Fibroblast of peridontal ligament (primary cell): ENCODE results near the gene PTPRT.
"Not testable (repeated sequence)": the region's sequence is repeated elsewhere in the genome, so short reads cannot be mapped to it uniquely, and the experiment has no call there.

Experiments used
- DNase-seq: peaks from one replicate; pipeline ENCODE4 v3.0.0-alpha.2; 2010; ENCODE audit errors: extremely low read depth

Gene PTPRT

DNA sequence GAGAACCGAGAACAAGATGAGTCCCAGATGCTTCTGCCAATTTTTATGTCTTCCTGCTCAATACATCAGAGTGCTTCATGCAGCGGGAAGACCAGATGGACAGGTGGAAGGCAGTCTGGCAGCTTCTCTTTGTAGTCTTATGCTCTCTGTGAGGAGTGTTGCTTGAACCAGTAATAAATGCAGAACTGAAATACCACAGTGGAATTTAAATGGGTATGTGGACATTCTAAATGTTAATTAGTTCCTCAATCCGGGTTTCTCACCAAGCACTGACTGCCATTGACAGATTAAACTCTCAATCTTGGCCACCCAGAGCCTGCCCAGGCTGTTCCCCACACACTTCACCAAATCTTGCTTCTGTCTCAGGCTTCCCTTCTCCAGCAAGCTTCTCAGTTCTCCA is 876.0 kb downstream of the PTPRT start:
- DNase-seq = no peak

- no peak for DNase-seq
Measured at GRCh38 chr20:42309050-42309449, 880.7 kb downstream of the PTPRT start.

GRCh38 chr20:42308171-42308570 is 881.5 kb downstream of the PTPRT start:
- DNase-seq = no peak

GRCh38 chr20:42295592-42295991 is 894.1 kb downstream of the PTPRT start:
- no peak for DNase-seq

DNA sequence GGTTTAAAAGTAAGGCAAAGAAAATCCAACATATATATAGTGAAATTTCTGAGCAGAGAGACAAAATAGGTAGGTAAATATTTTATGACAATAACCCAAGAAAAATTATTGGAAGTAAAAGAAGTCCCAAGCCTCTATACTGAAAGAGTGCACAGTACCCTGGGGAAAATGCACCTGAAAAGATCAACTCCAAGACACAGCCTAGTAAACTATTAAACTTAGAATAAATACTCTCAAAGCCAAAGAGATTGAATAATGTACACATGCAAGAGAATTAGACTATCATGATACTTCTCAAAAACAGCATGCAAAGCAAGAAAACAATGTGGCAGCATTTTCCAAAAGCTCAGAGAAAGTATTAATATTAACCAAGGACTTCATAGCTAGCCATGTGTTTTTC is 894.7 kb downstream of the PTPRT start:
- no peak for DNase-seq

GRCh38 chr20:42281801-42282200 is 907.9 kb downstream of the PTPRT start:
- DNase-seq = no peak

DNA sequence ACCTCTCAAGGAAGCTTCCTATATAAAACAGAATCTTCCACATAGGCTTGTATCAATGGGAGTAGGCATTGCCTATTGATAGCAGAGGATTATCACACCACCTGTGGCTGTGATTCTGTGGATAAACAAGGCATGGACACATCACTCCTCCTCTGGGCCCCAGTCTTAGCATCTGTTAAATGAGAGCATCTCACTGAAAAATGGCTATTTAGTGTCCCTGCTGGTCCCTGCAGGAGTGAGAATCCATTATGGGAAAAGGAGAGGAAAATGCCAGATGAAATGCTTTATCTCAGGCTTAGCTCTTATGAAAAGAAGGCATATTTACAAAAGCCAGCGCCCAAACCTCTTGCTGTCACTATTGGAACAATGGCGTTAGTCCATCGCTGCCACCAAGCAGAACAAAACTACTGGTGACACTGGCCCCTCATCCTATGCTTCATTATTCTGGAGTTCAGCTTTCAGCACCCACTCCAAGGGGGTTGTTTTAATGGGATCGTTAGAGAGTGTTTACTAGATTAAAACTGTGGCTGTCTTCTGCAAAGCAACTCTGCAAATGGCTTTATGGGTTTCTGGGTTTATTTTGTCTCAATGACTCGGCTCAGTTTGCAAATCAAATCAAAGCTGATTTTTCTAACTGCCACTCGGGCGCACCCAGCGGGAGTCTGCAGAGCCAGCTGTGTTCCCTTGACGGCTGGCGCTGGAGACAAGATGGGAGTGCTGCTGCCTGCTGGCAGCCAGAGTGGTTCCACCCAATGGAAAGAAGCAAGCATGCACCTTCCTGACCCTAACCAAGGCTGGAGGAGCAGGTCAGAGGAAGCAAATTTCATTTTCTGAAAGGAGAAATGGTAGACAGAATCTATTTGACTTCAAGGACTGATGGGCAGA is 912.7 kb downstream of the PTPRT start:
- no peak for DNase-seq

GRCh38 chr20:42274986-42275385 is 914.7 kb downstream of the PTPRT start:
- DNase-seq = no peak

- no peak for DNase-seq
Measured at GRCh38 chr20:42272516-42272915, 917.2 kb downstream of the PTPRT start.

DNA sequence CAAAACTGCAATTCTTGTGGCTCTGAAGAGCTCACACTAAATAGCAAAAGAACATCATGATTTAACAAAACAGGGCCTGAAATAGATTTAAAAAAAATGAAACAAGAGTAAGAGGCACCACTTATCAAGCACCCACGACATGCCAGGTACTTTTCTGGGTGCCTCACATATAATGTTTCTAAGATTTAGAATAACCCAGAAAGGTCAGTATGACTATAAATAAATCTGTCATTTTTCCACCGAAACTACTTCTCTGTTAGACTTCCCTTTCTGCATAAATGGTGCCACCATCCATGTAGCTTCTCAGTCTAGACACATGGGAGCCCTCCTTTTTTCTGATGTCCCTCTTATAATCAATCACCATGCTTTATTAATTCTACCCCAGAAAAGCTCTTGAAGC is 919.2 kb downstream of the PTPRT start:
- DNase-seq = no peak

GRCh38 chr20:42267793-42268384 is 921.8 kb downstream of the PTPRT start:
- DNase-seq = no peak

DNA sequence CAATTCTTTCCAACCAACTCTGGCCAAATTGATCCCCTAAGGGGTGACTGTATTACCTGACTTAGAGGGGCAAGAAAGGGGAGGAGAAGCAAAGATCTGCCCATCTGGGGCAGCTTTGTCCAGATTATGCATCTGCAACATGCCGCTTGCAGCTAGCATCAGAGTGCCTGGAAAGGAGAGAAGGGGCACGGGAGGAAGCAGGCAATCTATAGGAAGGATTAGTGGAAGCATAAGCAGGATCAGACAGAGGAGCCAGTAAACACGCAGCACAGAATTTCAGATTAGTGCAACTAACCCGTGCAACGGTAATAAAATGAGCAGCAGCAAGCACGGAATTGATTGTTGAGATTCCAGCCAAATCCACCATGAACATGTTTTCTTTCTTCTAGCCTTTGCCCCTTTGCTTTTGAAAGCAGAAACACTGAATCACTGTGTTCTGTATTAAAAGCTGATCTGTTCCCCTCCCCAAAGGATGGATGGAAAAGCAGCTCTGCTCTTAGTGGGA is 927.9 kb downstream of the PTPRT start:
- no peak for DNase-seq

DNA sequence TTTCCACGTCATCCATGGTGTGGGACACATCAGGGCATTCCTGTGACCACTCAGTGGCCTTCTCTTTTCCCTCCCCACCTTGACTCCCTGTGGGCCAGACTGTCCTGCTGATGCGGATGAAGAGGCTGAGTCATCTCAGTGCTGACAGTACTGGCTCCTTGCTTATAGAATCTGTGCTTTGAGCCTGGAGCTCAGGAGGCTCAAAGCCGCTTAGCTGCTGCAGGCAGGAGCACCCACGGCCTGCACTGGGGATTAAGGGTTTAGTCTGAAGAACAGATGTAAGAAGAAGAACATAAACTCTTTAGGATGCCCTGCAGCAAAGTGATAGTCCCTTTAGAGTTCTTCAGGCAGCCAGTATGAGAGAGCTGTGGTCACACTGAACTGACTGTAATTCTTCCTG is 929.5 kb downstream of the PTPRT start:
- DNase-seq = no peak

DNA sequence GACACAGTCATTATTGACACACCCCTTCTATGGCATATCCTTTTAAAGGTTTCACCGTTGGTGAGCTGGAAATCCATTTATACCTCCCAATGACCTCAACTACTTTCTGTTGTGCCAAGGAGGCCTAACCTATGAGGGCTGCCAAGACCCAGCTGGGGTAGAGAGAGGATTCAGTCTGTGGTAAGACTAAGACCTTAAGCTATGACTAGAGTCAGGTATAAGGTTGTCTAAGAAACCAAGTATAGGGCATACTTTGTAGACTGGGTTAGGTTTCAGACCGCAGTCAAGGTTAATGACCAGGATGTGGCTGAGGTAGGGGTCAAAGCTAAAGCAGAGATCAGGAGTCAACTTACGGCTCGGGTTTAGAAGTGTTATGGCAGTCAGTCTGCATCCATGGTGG is 930.3 kb downstream of the PTPRT start:
- no peak for DNase-seq

DNA sequence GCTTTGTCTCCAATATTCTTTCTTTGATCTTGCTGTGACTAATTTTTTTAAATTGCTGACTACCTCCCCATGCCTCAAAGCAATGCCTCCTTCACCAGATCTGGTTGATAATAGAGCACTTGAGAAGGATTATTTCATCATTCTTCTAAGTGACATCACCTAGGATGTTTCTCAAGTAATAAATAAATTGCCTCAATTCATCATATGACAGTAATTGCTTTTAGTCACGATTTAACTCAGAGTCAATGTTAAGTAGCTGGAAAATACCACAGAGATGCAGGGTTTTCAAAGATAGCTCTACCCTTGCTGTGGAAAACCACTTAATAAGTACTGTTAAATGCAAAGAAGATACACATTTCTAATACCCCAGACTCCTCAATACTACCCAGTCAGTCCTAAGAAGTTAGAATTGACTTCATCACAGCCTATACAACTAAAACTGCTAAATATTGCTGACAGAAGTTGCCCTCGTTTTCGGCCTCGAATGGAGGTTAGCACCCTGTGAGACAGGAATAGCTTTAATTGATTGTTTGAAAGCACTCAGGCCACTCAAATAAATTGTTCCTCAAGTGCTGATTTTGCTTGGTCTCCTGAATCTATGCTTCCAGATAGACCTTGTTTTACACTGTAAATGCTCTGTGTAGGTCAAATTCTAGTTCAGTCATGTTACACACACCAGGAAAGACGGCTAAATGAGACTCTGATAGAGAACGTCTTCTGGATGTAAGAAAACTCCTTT is 931.0 kb downstream of the PTPRT start:
- no peak for DNase-seq

DNA sequence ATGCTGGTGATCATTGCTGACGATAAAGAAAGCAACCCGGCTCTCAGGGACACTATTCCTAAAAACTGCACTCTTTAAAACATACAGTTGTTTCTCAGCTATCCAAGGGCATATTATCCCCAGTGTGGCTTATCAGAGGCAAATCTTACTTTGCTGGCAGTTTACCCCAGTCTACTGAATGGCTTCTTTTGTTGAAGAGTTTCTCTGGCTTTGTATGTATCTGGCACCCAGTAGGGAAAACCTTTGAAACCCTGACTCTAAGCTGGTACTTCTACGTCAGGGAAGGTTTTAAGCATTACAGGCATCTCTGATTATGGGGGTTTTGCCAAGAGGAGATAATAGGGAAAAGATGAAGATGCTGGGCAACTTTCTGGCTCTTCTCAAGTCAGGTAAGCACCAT is 933.9 kb downstream of the PTPRT start:
- DNase-seq = no peak

DNA sequence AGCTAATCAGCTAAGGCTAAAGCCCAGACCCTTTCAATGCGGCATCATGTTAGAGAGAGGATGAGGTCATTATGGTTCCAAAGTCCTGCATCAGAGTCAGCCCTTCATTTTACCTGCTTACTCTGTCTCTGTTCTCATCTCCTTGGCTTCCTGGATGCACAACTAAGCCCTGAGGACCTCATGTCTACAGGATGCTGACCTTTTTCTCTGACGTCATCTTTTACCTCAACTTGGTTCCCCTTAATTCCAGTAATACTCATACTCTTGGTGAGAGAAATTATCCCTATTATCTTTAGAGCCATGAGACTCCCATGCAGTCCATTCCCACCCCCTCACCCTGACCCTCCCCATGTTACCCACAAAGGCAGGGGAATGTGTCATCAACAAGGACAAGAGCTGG is 935.0 kb downstream of the PTPRT start:
- no peak for DNase-seq

GRCh38 chr20:42252116-42252515 is 937.6 kb downstream of the PTPRT start:
- DNase-seq = no peak

DNA sequence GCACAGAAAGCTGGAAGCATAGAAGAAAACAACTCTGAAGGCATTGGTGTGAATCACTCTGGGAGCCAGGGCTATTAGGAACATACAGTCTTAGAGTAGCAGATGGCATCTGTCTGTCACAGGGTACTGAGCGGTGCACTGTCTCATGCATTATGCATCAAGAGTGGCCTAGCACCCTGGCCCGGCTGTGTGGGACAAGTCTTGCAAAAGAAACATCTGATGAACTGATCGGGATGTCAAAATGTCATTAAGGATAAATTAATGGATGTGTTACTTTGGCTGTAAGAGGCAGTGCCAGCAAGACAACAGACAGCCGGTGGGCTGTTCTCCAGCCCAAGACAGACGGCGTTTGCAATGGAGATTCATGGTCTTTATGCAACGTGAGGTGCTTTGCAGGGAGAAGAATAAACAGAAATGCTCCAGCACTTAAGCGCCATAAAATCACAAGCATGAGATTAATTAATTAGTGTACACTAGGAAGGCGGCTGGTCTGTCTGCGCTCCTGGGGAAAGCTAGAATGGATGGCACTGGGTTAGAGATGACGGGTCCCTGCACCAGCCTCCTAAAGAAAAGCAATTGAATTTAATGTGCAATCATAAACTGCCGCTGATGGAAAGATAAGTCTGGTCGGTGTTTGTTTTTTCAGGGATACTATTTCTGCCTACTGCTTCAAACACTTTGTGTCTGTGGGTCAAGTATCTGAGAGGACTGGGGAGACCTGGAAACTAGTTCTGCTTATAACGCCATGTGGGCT is 970.9 kb downstream of the PTPRT start:
- DNase-seq = no peak

DNA sequence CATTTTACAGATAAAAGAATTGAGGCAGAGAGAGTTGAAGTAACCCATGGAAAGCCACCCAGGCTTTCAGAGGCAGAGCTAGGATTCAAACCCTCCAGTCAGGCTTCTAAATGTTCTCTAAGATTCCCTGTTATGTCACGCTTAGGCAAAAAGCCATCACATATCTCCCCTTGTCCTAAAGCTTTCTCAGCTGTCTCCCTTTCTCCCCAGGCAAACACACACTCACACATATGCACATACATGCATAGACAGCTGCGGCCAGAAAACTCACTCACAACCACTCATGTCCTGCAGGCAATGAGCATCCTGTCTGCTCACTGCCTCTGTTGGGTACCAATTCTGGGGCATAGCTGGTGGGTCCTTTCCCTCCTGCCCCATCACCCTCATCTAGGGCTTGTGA is 975.6 kb downstream of the PTPRT start:
- no peak for DNase-seq

DNA sequence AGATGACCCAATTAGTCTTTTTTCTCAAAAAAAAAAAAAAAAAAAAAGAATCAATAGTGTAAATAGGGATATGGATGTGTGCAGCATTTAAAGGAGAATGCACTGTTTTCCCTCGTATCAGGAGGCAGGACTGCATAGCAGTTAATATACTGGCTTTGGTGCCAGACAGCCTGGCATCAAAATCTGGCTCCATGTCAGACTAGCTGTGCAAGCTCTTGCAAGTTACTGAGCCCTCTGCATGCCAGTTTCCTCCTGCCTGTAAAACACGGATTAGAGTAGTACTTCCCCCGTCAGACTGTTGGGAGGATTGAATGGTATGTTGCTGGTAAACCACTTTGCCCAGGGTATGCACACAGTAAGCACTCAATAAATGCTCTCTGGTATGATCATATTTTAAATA is 977.3 kb downstream of the PTPRT start:
- no peak for DNase-seq

GRCh38 chr20:42206557-42206956 is 983.1 kb downstream of the PTPRT start:
- DNase-seq = not testable (repeated sequence)
